KMS-11 (cell line): ENCODE measurements around the gene BTBD2.

Experiments used
- H2AFZ ChIP-seq: fragments of 200-600 bp; sonication (generic); 2 replicates; pipeline ENCODE4 v1.6.1; 2016; ENCODE audit warnings: antibody characterized with exemption, mixed run types, low read depth
- H3K27ac ChIP-seq: fragments of 200-600 bp; sonication (generic); 2 replicates; pipeline ENCODE4 v1.6.1; 2016; ENCODE audit warnings: mild to moderate bottlenecking, mixed run types
- H3K27me3 ChIP-seq: fragments of 200-600 bp; sonication (generic); 2 replicates; pipeline ENCODE4 v1.6.1; 2017; ENCODE audit warnings: mild to moderate bottlenecking, low read depth, mixed run types, moderate library complexity; ENCODE audit not compliant: insufficient read depth
- H3K36me3 ChIP-seq: fragments of 200-600 bp; sonication (generic); 2 replicates; pipeline ENCODE4 v1.6.1; 2017; ENCODE audit warnings: mild to moderate bottlenecking, mixed run types; ENCODE audit not compliant: insufficient read depth
- H3K4me1 ChIP-seq: fragments of 200-600 bp; sonication (generic); 2 replicates; pipeline ENCODE4 v1.6.1; 2016; ENCODE audit warnings: mild to moderate bottlenecking, low read depth, mixed run types; ENCODE audit not compliant: poor library complexity, severe bottlenecking
- H3K4me2 ChIP-seq: fragments of 200-600 bp; sonication (generic); 2 replicates; pipeline ENCODE4 v1.7.0; 2016; ENCODE audit warnings: mild to moderate bottlenecking, mixed run types
- H3K4me3 ChIP-seq: fragments of 200-600 bp; sonication (generic); IDR thresholded peaks from 2 replicates; pipeline ENCODE4 v1.6.1; 2017; ENCODE audit warnings: low read depth, low read length, mixed read lengths; ENCODE audit not compliant: insufficient read depth
- H3K79me2 ChIP-seq: fragments of 200-600 bp; sonication (generic); 2 replicates; pipeline ENCODE4 v1.6.1; 2016; ENCODE audit warnings: low read depth, mixed run types; ENCODE audit not compliant: insufficient read depth
- H3K9ac ChIP-seq: fragments of 200-600 bp; sonication (generic); 2 replicates; pipeline ENCODE4 v1.6.1; 2016; ENCODE audit warnings: mild to moderate bottlenecking, mixed run types
- H4K20me1 ChIP-seq: fragments of 200-600 bp; sonication (generic); 2 replicates; pipeline ENCODE4 v1.6.1; 2016; ENCODE audit warnings: mild to moderate bottlenecking, mixed run types; ENCODE audit not compliant: insufficient read depth
- CTCF ChIP-seq: fragments of 200-600 bp; sonication (generic); conservative IDR thresholded peaks from 2 replicates; pipeline ENCODE4 v1.6.1; 2017; ENCODE audit warnings: low read depth, mild to moderate bottlenecking, antibody characterized with exemption, low read length, moderate library complexity, mixed read lengths

The BTBD2 gene

GRCh38 chr19:1955171-1956121, 60.1 kb downstream of the BTBD2 start:
- Histone ChIP-seq H3K36me3 (no peaks in the 10 kb centered on the region), H4K20me1 (no peaks in the 10 kb centered on the region), H3K79me2 (peaks cover 49% of the 10 kb centered on the region), H3K27ac (no peak overlapping the region), H2AFZ (no peak overlapping the region), H3K4me2 (no peak overlapping the region), H3K27me3 (no peaks in the 10 kb centered on the region), H3K9ac (no peak overlapping the region), H3K4me1 (no peaks in the 10 kb centered on the region), H3K4me3 (no peak overlapping the region)
- no peak for TF ChIP-seq CTCF

- H4K20me1 ChIP-seq: no peaks in the 10 kb centered on the region
- H3K27ac ChIP-seq: no peak overlapping the region
- TF ChIP-seq CTCF: no peak
- H3K79me2 ChIP-seq: peaks cover 46% of the 10 kb centered on the region
- H3K9ac ChIP-seq: no peak overlapping the region
- H3K4me3 ChIP-seq: no peak overlapping the region
- no peaks in the 10 kb centered on the region for H3K4me1 ChIP-seq
- no peak overlapping the region for H2AFZ ChIP-seq
- H3K27me3 ChIP-seq: no peaks in the 10 kb centered on the region
- no peaks in the 10 kb centered on the region for H3K36me3 ChIP-seq
- H3K4me2 ChIP-seq: no peak overlapping the region
These were observed 61.0 kb downstream of the BTBD2 start for GRCh38 chr19:1954532-1954933.

GRCh38 chr19:1953441-1954094, 61.9 kb downstream of the BTBD2 start:
- Histone ChIP-seq H2AFZ (no peak overlapping the region), H3K27me3 (no peaks in the 10 kb centered on the region), H3K4me1 (no peaks in the 10 kb centered on the region), H3K79me2 (peaks cover 56% of the 10 kb centered on the region), H3K4me2 (no peak overlapping the region), H3K4me3 (no peak overlapping the region), H3K9ac (no peak overlapping the region), H4K20me1 (no peaks in the 10 kb centered on the region), H3K36me3 (no peaks in the 10 kb centered on the region), H3K27ac (no peak overlapping the region)
- no peak for TF ChIP-seq CTCF

- H3K4me1 ChIP-seq: no peaks in the 10 kb centered on the region
- no peak for TF ChIP-seq CTCF
- H3K27me3 ChIP-seq: no peaks in the 10 kb centered on the region
- no peak overlapping the region for H2AFZ ChIP-seq
- H3K9ac ChIP-seq: no peak overlapping the region
- H4K20me1 ChIP-seq: no peaks in the 10 kb centered on the region
- no peak overlapping the region for H3K27ac ChIP-seq
- H3K4me3 ChIP-seq: no peak overlapping the region
- no peaks in the 10 kb centered on the region for H3K36me3 ChIP-seq
- no peak overlapping the region for H3K4me2 ChIP-seq
- peaks cover 61% of the 10 kb centered on the region for H3K79me2 ChIP-seq
These were observed 62.5 kb downstream of the BTBD2 start for GRCh38 chr19:1953037-1953436.
